ENCODE measurements around the gene TAS2R42.

The TAS2R42 gene, protein sequence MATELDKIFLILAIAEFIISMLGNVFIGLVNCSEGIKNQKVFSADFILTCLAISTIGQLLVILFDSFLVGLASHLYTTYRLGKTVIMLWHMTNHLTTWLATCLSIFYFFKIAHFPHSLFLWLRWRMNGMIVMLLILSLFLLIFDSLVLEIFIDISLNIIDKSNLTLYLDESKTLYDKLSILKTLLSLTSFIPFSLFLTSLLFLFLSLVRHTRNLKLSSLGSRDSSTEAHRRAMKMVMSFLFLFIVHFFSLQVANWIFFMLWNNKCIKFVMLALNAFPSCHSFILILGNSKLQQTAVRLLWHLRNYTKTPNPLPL

GRCh38 chr12:11186837-11187236 is at the start of gene TAS2R42:
Gene TAS2R42, minus strand, starts transcription at chr12:11186937. Its CDS starts 0 bp downstream, at chr12:11186937.
- no peak for DNase-seq (ENCODE audit: low spot score)

DNA sequence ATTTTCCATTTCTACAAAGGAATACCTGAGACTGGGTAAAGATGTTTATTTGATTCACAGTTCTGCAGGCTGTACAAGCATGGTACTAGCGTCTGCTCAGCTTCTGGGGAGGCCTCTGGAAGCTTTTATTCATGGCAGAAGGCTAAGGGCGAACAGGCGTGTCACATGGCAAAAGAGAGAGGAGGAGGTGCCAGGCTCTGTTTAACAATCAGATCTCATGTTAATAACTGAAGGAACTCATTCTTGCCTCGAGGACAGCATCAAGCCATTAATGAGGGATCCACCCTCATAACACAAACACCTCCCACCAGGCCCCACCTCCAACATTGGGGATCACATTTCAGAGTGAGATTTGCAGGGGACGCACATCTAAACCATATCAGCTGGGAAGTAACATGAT is 46.8 kb upstream of the TAS2R42 start:
- no peak for DNase-seq (ENCODE audit: low spot score)

- peak; percentile 45 for DNase-seq (ENCODE audit: low spot score)
These were observed 41.7 kb upstream of the TAS2R42 start for GRCh38 chr12:11228296-11228879.

- DNase-seq (ENCODE audit: low spot score): no peak
These were observed 40.6 kb upstream of the TAS2R42 start for GRCh38 chr12:11227373-11227772.

- DNase-seq (ENCODE audit: low spot score): no peak
These were observed 22.4 kb upstream of the TAS2R42 start for GRCh38 chr12:11209113-11209512.

DNA sequence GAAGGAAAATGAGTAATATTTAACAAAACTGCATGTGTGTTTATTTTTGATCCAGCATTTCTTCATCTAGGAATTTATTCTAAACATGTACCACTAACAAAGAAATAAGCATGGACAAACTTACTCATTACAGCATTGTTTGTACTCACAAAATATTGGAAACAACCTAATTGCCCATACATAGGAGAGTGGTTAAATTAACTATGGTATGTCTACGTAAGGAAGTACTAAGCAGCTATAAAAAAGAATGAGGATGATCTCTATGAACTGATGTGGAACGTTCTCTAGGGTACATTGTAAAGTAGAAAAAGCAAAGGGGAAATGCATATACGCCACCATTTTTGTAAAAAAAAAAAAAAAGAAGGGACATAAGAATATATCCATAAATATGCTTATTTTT is 17.4 kb upstream of the TAS2R42 start:
- DNase-seq (ENCODE audit: low spot score): no peak

DNA sequence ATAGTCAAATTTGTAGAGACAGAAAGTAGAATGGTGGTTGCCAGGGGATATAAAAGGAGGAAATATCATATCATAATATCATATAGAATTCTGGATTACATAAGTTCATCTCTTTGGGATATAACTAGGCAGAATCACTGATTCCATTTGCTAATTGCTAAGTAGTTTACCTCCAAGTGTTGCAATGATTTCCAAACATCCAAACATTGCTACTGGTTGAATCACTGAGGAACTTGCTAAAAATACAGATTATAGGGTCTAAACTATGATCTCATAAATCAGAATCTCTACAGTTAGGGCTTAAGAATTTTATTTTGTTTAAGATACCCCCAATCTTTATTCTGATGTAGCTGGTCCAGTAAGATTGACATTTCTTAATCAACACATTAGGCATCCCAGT is 16.1 kb upstream of the TAS2R42 start:
- peak; percentile 5 for DNase-seq (ENCODE audit: low spot score)

GRCh38 chr12:11183011-11183410 is 3.7 kb downstream of the TAS2R42 start:
- no peak for DNase-seq (ENCODE audit: low spot score)

GRCh38 chr12:11182529-11182928 is 4.2 kb downstream of the TAS2R42 start:
- no peak for DNase-seq (ENCODE audit: low spot score)

DNA sequence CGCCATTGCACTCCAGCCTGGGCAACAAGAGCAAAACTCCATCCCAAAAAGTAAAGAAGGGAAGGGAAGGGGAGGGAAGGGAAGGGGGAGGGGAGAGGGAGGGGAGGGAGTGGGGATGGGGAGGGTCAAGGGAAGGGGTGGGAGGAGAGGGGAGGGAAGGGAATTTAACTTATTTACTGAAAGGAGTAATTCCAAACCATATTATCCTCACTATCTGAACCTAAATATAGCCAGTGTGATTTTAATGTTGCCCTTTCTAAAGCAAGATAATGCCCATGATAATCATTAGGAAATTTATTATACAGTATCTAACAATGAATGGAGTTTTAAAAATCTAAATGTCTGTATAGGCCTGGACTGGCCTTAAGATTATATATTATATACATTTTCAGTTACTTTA is 8.5 kb downstream of the TAS2R42 start:
- DNase-seq (ENCODE audit: low spot score): no peak

DNA sequence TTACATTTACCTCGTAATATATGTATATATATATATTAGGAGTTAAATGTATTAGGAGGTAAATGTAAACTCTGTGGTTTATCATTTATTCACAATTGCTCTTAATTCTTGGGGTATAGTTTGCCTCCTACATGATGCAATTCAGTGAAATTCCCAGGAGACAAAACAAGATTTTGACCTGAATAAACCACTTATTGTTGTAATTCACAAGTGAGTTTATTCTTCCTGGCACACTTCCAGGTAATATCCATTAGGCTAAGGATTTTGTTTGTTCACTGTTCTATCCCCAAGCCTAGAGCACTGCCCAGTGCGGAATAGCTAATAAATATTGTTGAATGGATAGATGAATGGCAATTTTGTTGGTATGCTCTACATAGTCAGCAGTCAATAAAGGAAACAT is 12.7 kb downstream of the TAS2R42 start:
- no peak for DNase-seq (ENCODE audit: low spot score)

- peak; percentile 25 for DNase-seq (ENCODE audit: low spot score)
These were observed 14.6 kb downstream of the TAS2R42 start for GRCh38 chr12:11171969-11172675.

- peak; percentile 95 for DNase-seq (ENCODE audit: low spot score)
These were observed 15.4 kb downstream of the TAS2R42 start, which contains the start of gene SMIM10L1 for GRCh38 chr12:11171145-11171968. Gene SMIM10L1, plus strand, starts transcription at chr12:11171194. Its CDS starts 163 bp downstream, at chr12:11171357.

- no peak for DNase-seq (ENCODE audit: low spot score)
These were observed 16.0 kb downstream of the TAS2R42 start for GRCh38 chr12:11170810-11171144.

- DNase-seq (ENCODE audit: low spot score): no peak
These were observed 20.4 kb downstream of the TAS2R42 start for GRCh38 chr12:11166300-11166699.

- no peak for DNase-seq (ENCODE audit: low spot score)
These were observed 22.4 kb downstream of the TAS2R42 start for GRCh38 chr12:11164384-11164783.

DNA sequence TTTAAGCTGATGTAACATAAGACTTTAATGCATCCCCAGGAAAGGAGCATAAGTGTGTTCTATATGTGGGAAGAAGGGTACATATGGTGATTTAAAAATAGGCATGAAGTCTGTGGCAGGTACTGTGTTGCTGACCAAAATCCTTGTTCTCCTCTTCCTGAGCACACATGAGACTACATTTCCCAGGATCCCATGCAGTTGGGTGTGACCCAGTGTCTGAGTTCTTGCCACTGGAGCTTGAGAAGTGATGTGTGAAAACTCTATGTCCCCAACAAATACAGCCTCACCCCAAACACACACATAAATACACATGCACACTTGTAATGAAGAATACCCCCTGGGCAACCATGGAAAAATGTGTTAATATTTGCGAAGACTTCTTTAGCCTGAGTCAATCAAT is 24.2 kb downstream of the TAS2R42 start:
- peak; percentile 4 for DNase-seq (ENCODE audit: low spot score)

DNA sequence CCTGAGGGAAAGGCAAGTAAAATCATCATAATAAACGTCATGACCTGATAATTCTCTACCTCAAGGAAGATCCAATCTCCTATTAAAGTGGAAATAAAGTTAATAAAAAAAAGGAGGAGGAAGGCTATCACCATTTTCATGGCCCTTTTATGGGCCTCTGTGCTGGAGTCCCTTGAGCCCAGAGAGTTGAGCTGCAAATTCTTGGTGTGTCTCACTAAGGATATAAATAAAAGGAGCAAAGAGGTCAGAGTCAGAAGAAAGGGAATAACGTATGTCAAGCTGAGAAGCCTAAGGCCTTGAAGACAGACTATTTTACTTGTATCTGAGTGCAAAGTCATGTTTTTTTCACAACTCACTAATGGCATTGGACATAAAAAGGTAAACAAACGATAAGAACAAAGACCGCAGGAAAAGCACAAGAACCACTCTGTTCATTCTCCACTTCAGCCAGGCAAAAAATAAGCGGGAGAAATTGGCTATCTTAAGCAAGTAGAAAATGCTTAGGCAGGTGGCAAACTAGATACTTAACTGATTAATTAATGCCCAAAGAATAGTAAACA is 27.8 kb downstream of the TAS2R42 start:
- no peak for DNase-seq (ENCODE audit: low spot score)

- DNase-seq (ENCODE audit: low spot score): no peak
These were observed 32.3 kb downstream of the TAS2R42 start for GRCh38 chr12:11154400-11154925.

- no peak for DNase-seq (ENCODE audit: low spot score)
These were observed 34.0 kb downstream of the TAS2R42 start for GRCh38 chr12:11152725-11153124.

DNA sequence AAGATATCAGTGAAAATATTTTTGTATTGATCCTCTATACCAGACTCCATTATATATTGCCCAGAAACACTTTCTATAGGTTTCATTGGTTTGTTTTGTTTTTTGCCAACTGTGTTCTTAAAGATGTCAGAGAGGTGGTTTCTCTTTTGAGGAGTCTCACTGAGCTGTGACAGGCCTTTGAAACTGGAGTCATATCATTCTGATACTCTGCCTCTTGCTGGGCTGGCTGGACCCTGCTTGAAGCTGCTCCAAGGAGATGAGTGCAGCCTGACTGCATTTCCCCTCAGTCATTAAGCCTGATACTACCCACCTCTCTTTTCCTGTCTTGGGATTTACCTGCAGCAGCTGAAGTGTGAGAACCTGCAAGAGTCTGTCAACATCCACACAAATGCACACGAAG is 35.9 kb downstream of the TAS2R42 start:
- DNase-seq (ENCODE audit: low spot score): no peak

DNA sequence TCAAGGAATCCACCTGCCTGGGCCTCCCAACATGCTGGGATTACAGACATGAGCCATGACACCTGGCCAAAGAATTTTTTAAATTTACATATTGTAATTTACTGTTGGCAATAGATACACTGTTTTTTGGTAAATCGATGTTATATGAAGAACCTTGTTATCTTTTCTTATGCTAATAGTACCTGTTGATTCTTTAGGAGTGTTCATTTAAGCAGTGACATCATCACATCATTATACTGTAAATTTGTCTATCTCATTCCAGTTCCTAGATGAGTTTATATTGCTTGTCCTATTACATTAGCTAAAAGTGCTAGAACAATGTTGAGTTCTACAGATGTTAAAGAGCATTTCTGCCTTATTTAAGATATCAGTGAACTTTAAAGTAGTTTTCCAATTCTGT is 39.3 kb downstream of the TAS2R42 start:
- no peak for DNase-seq (ENCODE audit: low spot score)

Data from AG08395 (cell line).